LNCaP clone FGC (cell line): ENCODE results near the gene ST6GALNAC4.

Experiments used
- DNase-seq: peaks from one replicate; pipeline ENCODE4 v3.0.0-alpha.2; 2011; ENCODE audit warnings: low read depth
- H3K4me3 ChIP-seq: 2 replicates; pipeline ENCODE4 v1.5.1; 2011; ENCODE audit warnings: mild to moderate bottlenecking, low read depth, low read length, control low read depth
- TF ChIP-seq, protein P1 (sequence below): IDR thresholded peaks from 2 replicates; pipeline ENCODE4 v1.5.1; 2012; ENCODE audit warnings: mild to moderate bottlenecking; ENCODE audit not compliant: control insufficient read depth, insufficient read depth; ENCODE audit errors: extremely low read depth

ST6GALNAC4 gene

DNA sequence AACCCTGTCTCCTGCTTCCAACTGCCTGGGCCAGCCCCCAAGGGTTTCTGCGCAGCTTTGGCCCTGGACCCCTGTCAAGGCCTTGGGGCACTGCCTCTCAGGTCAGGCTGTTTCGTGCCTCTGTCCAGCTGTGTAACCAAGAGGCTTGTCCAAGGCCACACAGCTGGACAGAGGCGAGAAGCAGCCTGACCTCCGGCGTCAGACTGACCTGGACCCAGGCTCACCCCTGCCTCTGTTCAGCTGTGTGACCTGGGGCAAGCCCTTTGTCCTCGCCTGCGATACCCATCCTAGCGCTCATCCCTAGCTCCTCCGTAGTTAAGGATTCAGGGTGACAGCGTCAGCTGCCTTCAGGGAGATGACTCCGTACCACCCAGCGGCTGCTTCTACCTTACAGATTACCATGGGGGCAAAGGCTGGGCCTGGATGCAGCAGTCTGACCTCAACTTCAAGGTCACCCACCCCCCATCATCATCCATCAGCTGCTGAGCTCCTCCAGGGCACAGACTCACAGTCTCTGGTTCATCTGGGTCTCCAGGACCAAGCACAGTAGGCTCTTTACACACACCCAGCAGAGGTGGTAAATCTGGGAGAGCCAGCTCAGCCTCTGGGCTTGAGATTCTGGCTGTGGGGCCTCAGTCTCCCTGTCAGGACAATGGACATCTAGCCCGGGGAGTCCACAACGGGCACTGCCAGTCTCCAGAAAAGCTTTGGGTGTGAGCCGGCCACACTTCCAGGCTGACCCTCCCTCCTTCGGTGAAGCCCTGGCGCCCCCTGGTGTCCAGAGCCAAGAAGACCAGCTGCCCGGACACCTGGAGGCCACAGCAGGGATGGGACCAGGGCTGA is 47.3 kb downstream of the ST6GALNAC4 start:
- DNase-seq: peak; percentile 18
- H3K4me3 ChIP-seq: no peak overlapping the region
- TF ChIP-seq, protein P1, sequence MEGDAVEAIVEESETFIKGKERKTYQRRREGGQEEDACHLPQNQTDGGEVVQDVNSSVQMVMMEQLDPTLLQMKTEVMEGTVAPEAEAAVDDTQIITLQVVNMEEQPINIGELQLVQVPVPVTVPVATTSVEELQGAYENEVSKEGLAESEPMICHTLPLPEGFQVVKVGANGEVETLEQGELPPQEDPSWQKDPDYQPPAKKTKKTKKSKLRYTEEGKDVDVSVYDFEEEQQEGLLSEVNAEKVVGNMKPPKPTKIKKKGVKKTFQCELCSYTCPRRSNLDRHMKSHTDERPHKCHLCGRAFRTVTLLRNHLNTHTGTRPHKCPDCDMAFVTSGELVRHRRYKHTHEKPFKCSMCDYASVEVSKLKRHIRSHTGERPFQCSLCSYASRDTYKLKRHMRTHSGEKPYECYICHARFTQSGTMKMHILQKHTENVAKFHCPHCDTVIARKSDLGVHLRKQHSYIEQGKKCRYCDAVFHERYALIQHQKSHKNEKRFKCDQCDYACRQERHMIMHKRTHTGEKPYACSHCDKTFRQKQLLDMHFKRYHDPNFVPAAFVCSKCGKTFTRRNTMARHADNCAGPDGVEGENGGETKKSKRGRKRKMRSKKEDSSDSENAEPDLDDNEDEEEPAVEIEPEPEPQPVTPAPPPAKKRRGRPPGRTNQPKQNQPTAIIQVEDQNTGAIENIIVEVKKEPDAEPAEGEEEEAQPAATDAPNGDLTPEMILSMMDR: peak; percentile 87

DNA sequence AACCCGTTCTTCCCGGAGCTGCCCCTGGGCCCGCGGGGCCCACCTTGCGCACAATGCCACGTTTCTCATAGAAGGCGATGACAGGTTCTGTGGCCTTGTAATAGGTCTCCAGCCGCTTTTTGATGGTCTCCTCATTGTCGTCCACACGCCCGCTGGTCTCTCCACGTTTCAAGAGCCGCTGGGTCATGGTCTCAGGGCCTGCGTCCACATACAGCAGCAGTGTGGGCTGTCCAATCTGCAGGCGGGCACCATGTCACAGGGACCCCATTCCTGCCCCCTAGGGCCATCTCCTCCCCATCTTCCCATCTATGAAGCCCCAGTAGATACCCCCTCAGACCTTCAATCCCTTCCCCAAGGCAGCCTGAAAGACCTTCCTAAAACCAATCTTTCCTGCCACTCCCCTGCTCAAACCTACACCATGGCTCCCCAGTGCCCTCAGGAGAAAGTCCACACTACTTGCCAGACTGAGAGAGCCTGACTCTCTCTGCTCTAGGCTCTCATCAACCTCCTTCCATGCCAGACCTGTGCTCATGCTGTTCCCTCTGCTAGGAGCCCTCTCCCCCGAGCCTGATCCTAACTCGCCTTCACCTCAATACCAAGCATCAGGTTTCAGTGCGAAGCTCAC is 48.5 kb downstream of the ST6GALNAC4 start:
- TF ChIP-seq, protein P1: no peak
- no peak for DNase-seq
- no peak overlapping the region for H3K4me3 ChIP-seq

DNA sequence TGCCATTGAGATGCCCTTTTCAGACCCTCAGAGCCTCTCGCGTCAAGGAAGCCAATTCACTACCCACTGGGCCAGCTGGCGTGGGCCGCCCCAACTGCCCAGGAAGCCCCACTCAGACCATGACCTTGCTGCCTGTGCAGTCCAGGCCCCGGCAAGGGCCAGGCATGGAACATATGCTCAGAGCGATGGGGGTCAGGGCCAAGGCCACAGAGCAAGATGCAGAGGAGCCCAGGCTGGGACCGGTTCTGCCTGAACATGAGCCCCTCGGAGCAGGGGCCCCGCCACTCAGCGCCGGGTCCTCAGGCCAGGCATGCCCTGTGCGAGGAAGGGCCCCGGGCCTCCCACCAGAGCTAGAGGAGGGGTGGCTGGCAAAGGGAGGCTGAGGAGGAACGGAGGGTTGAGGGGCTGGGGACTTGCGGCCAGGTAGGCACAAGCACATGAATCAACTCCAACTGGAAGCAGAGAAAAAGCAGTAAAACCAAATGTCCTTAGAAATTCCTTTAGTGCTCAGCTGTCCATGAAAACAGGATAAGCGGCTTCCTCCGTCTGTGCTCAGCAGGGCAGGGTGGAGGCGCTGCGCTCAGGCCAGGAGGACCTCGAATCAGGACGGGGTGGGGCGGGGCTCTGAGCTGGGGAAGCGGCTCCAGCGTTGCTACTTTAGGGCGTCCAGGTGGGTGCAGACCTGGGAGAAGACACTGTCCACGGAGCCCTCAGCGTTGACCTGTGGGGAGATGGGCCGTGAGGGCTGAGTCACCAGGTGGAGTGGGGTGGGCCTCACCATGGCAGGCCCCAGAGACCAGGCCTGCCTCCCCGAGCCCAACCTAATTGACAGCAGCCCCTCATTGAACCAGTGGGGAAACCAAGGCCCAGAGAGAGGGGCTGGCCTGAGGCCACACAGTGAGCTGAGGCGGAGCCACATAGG is 49.2 kb downstream of the ST6GALNAC4 start:
- no peak overlapping the region for H3K4me3 ChIP-seq
- no peak for DNase-seq
- TF ChIP-seq, protein P1: no peak

DNA sequence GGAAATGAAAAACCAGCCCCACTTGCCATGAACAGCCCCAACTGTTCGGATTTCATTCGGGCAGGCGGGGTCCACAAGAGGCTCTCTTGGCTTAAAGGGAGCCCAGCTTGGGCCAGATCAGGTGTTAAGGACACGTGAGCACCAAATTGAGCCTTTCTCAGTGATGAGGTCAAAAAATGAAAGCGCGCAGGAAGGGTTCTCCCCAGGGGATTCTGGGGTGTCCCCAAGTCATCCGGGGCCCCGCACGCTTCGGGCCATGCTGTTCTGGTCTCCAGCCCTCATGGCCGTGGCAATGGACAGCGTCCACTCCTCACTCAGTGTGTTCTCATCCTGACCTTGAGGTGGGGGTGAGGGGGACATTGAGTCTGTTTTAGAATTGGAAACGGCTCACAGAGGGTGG is 50.3 kb downstream of the ST6GALNAC4 start:
- TF ChIP-seq, protein P1: no peak
- DNase-seq: no peak
- no peak overlapping the region for H3K4me3 ChIP-seq

DNA sequence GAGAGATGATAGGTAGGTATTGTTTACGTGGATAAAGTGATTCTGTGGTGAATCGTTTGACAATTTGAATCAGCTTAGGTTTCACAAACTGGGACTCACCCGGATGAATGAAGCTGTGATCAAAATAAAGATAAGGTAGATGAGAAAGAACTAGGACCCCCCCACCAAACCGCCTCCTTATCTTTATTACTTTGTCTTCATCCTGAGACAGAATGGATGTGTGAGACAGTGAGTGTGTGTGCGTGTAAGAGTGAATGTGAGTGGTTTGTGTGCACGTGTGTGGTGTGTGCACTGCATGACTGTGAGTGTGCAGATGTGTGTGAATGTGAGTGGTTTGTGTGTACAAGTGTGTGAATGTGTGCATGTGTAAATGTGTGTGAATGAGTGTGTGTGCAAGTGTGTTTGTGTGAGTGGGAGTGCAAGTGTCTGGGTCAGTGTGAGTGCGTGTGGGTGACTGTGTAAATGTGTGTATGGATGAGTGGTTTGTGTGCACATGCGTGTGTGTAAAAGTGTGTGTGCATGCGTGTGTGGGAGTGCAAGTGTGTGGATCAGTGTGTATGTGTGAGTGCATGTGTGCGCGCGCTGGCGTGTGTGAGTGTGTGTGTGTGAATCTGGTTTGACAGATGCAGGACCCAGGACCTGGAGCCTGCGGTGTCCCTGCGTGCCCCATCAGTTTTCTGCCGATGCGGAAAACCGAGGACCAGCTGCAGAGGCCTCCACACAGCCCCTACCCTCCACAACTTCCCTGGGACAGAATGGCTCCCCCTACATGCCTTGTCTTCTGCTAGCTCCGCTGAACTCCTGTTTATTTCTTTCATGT is 51.0 kb downstream of the ST6GALNAC4 start:
- no peak overlapping the region for H3K4me3 ChIP-seq
- TF ChIP-seq, protein P1: no peak
- no peak for DNase-seq

DNA sequence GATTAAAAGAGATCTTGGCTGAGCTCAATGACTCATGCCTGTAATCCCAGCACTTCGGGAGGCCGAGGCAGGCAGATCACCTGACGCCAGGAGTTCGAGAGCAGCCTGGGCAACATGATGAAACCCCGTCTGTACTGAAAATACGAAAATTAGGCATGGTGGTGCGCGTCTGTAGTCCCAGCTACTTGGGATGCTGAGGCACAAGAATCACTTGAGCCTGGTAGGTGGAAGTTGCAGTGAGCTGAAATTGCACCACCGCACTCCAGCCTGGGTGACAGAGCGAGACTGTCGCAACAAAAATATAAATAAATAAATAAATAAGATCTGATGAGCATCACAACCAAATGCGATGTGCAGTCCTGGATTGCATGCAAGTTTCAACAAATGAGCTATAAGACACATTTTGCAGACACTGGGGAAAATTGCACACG is 53.6 kb downstream of the ST6GALNAC4 start:
- DNase-seq: no peak
- TF ChIP-seq, protein P1: no peak

More for the DNA sequence above, 53.6 kb downstream of the ST6GALNAC4 start:
- H3K4me3 ChIP-seq: no peak overlapping the region
